OCI-LY1 (cell line): Measurements from ENCODE around the gene COLEC12.

Source experiments
- CTCF ChIP-seq: fragments of 200-600 bp; sonication (generic), shearing (Covaris generic); IDR thresholded peaks from 2 replicates; pipeline ENCODE4 v1.5.1; 2017; ENCODE audit warnings: mild to moderate bottlenecking, antibody characterized with exemption, low read length, moderate library complexity, mixed read lengths
- EZH2 ChIP-seq: fragments of 200-600 bp; sonication (generic), shearing (Covaris generic); IDR thresholded peaks from 2 replicates; pipeline ENCODE4 v1.8.0; 2017; ENCODE audit warnings: borderline replicate concordance, mixed run types, mild to moderate bottlenecking, antibody characterized with exemption, low read length, moderate library complexity, mixed read lengths

DNA sequence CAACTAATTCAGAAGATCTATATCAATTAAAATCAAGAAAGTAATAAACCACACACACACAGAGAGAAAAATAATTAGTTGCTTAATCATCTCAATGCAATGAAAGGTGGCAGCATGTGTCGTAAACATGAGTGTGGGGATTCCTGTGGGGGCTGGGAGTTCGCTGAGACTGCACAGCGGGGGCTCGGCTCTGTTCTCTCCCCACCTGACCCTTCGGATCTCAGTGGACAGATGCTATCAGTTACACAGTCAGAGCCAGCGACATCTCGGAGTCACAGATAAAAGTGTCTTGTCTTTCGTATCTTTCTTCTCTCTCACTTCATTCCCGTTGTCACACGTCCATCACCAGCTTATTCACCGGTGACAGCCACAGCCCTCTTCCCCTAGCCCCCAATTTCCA lies 37.1 kb downstream of the COLEC12 start:
- TF ChIP-seq CTCF (no peak), EZH2 (no peak)
